ENCODE measurements around the gene CHTOP.

DNA sequence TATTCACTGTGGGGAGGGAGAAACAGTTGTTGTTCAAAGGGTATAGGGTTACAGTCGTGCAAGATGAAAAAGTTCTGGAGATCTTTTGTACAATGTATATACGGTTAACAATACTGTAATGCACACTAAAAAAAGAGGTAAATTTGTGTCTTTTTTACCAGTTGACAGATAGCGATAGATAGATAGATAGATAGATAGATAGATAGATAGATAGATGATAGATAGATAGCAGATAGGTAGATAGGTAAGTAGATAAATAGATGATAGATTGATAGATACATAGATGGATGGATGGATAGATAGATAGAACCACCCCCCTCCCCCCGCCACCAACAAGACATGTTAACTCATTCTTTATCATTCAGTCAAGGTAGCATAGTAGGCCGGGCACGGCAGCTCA lies 31.1 kb upstream of the CHTOP start:
- TF ChIP-seq, protein P1, sequence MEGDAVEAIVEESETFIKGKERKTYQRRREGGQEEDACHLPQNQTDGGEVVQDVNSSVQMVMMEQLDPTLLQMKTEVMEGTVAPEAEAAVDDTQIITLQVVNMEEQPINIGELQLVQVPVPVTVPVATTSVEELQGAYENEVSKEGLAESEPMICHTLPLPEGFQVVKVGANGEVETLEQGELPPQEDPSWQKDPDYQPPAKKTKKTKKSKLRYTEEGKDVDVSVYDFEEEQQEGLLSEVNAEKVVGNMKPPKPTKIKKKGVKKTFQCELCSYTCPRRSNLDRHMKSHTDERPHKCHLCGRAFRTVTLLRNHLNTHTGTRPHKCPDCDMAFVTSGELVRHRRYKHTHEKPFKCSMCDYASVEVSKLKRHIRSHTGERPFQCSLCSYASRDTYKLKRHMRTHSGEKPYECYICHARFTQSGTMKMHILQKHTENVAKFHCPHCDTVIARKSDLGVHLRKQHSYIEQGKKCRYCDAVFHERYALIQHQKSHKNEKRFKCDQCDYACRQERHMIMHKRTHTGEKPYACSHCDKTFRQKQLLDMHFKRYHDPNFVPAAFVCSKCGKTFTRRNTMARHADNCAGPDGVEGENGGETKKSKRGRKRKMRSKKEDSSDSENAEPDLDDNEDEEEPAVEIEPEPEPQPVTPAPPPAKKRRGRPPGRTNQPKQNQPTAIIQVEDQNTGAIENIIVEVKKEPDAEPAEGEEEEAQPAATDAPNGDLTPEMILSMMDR (IDR thresholded peaks at IDR 0.05): no peak
- no peak for TF ChIP-seq POLR2A (IDR thresholded peaks at IDR 0.05)
